ENCODE measurements around the gene EPHA6.

EPHA6 gene

GRCh38 chr3:97712919-97713318 is 898.5 kb downstream of the EPHA6 start:
- peaks cover 0 to 11% of the 10 kb centered on the region in 2 donors for H3K27me3 Mint-ChIP-seq
- H3K4me3 Mint-ChIP-seq: no peak overlapping the region
- H3K36me3 Mint-ChIP-seq: no peaks in the 10 kb centered on the region
- no peak overlapping the region for H3K27ac Mint-ChIP-seq
- no peaks in the 10 kb centered on the region for H3K4me1 Mint-ChIP-seq
- ATAC-seq (replicated peaks) (no peak), DNase-seq (no peak)
- H3K9me3 Mint-ChIP-seq: peaks cover 0 to 4% of the 10 kb centered on the region in 2 donors

GRCh38 chr3:97713634-97714033 is 899.2 kb downstream of the EPHA6 start:
- Mint-ChIP-seq H3K36me3 (no peaks in the 10 kb centered on the region), H3K9me3 (no peaks in the 10 kb centered on the region), H3K4me1 (no peaks in the 10 kb centered on the region), H3K4me3 (no peak overlapping the region), H3K27ac (no peak overlapping the region), H3K27me3 (peaks cover 0 to 11% of the 10 kb centered on the region in 2 donors)
- ATAC-seq (replicated peaks): no peak
- no peak for DNase-seq

DNA sequence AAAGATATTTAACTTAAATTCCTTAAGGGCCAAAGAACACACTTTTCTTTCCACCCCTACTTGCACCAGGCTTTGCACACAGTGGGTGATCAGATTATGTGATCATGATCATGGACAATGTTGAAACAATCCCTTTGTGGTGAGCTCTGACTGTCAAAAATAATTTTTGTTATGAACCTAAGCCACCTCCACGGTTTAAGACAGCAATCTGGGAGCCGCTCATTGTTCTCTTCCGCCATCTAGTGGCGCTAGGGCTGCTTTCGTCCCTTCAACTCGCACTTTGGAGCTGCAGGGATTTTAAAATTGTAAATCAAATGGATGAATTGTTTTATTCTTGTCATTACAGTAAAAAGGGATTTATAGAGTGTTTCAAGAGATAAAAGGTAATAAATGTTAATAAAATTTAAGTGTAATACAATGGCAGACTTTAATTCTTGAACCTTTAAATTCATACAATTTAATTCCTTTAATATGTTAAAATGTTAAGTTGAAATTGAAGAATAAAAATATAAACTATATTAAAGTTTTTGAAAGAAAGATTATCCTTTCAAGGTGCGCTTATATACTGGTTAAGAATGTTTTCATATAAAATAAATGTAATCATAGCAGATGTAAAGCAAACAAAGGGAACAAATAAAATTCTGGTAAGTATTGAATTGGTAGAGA is 904.9 kb downstream of the EPHA6 start:
- ATAC-seq (replicated peaks) (peak; percentile 86 to 90), DNase-seq (peak; percentile 20)
- peaks cover 0 to 7% of the 10 kb centered on the region in 2 donors for H3K27me3 Mint-ChIP-seq
- no peaks in the 10 kb centered on the region for H3K9me3 Mint-ChIP-seq
- H3K4me3 Mint-ChIP-seq: no peak overlapping the region
- H3K27ac Mint-ChIP-seq: no peak overlapping the region
- H3K4me1 Mint-ChIP-seq: no peaks in the 10 kb centered on the region
- no peaks in the 10 kb centered on the region for H3K36me3 Mint-ChIP-seq

DNA sequence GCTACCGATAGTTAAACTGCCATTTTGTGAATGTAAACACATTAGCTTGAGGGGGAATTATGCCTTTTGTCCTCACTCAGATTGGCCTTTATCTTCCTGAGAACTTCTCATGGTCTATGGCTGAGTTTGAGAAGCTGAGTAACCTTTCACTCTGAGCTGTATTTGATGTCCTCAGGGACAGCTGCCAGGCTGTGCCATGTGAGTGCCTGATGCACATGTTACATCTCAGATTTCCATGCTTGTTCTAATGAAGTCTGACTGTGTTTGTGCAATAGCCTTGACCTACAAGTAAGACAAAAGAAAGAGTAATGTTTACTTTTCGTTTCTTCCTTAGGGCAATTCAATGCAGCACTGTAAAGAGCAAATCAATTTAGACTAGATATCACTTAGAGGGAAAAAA is 906.0 kb downstream of the EPHA6 start:
- no peak overlapping the region for H3K4me3 Mint-ChIP-seq
- no peak for DNase-seq
- H3K4me1 Mint-ChIP-seq: no peaks in the 10 kb centered on the region
- ATAC-seq (replicated peaks): no peak
- no peak overlapping the region for H3K27ac Mint-ChIP-seq
- H3K9me3 Mint-ChIP-seq: no peaks in the 10 kb centered on the region
- H3K36me3 Mint-ChIP-seq: no peaks in the 10 kb centered on the region
- peaks cover 0 to 7% of the 10 kb centered on the region in 2 donors for H3K27me3 Mint-ChIP-seq

DNA sequence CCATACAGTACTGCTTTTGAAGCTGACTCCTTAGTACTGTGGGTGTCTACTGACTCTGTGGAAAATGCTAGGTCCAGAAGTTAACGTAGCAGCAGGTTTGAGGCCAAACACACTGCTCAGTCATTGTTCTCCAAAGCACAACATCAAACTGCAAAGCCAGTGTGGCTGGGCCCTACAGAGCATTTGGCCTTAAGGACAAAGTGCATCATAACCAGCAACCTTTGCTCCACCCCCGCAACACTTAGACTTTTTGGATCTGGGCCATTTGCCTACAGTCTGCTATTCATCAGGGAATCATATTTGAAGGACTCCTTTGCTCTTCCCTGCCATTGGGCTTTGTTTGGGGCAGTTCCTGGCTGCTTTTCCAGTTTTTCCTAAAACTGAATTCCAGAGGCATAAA is 907.1 kb downstream of the EPHA6 start:
- H3K36me3 Mint-ChIP-seq: no peaks in the 10 kb centered on the region
- no peak overlapping the region for H3K27ac Mint-ChIP-seq
- H3K27me3 Mint-ChIP-seq: no peaks in the 10 kb centered on the region
- H3K4me3 Mint-ChIP-seq: no peak overlapping the region
- no peak for DNase-seq
- no peaks in the 10 kb centered on the region for H3K9me3 Mint-ChIP-seq
- no peaks in the 10 kb centered on the region for H3K4me1 Mint-ChIP-seq
- no peak for ATAC-seq (replicated peaks)

DNA sequence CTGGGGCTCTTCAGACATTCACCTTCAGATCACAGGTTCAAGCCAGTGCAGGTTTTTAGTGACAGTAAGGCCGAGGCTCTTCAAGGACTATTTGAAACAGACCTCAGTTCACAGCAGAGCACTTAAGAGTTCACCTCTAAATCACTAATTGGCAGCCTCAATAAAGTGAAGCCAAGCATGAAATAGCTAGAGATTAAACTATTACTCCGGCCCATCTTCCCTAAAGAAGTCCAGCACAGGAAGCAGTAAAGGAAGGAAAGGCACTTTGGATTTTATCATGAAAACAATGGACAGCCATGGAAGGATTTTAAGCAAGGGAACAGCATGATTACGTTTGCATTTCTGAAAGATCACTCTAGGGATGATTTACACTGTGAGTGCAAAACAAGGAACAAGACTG is 922.5 kb downstream of the EPHA6 start:
- Mint-ChIP-seq H3K36me3 (no peaks in the 10 kb centered on the region), H3K27ac (no peak overlapping the region), H3K4me3 (no peak overlapping the region), H3K27me3 (peaks cover 4 to 20% of the 10 kb centered on the region in 2 donors), H3K9me3 (no peaks in the 10 kb centered on the region), H3K4me1 (no peaks in the 10 kb centered on the region)
- ATAC-seq (replicated peaks) (no peak), DNase-seq (no peak)

DNA sequence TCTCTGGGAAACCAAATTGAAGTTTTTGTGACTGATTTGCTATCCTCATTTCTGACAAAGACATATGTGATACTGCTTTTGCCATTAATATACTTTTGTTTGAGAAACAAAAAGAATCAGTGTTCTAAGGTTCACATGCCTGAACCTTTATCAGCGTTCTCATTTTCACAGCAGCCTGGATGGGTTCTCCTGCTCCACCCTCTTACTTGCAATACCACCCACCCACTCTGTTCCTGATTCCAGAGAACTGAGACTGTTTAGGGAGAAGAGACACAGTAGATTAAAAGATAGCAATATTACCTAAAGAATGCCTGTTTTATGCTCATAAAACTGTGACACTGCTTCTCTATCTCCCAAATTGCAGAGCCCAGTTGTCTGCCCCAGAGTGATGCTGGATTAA is 924.4 kb downstream of the EPHA6 start:
- H3K4me1 Mint-ChIP-seq: no peaks in the 10 kb centered on the region
- no peak overlapping the region for H3K27ac Mint-ChIP-seq
- no peaks in the 10 kb centered on the region for H3K36me3 Mint-ChIP-seq
- no peak overlapping the region for H3K4me3 Mint-ChIP-seq
- ATAC-seq (replicated peaks) (no peak), DNase-seq (no peak)
- H3K9me3 Mint-ChIP-seq: no peaks in the 10 kb centered on the region
- H3K27me3 Mint-ChIP-seq: peaks cover 0 to 16% of the 10 kb centered on the region in 2 donors

DNA sequence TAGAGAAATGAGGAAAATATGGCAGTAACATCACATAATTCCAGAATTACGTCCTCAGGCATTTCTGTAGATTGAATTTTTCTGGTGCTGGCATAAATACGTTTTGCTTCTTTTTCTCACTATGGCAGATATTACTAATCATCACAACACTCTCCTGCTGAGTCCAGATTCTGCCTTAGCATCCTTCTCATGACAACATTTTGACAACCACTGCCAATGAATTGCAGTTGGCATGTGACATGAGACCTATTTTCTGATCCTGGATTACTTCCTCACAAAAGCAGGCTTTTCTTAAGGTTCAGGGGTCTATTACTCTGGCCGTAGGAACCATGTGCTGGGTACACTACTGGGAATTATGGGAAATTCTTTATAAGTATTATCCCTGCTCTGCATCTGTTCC is 927.6 kb downstream of the EPHA6 start:
- H3K27ac Mint-ChIP-seq: no peak overlapping the region
- H3K36me3 Mint-ChIP-seq: no peaks in the 10 kb centered on the region
- H3K4me1 Mint-ChIP-seq: no peaks in the 10 kb centered on the region
- H3K9me3 Mint-ChIP-seq: no peaks in the 10 kb centered on the region
- DNase-seq (no peak), ATAC-seq (replicated peaks) (no peak)
- H3K27me3 Mint-ChIP-seq: peaks cover 5 to 21% of the 10 kb centered on the region in 2 donors
- no peak overlapping the region for H3K4me3 Mint-ChIP-seq

GRCh38 chr3:97744289-97744688 is 929.9 kb downstream of the EPHA6 start:
- no peaks in the 10 kb centered on the region for H3K4me1 Mint-ChIP-seq
- no peaks in the 10 kb centered on the region for H3K36me3 Mint-ChIP-seq
- no peaks in the 10 kb centered on the region for H3K9me3 Mint-ChIP-seq
- DNase-seq (no peak), ATAC-seq (replicated peaks) (no peak)
- no peak overlapping the region for H3K27ac Mint-ChIP-seq
- no peak overlapping the region for H3K4me3 Mint-ChIP-seq
- H3K27me3 Mint-ChIP-seq: peaks cover 9 to 17% of the 10 kb centered on the region in 2 donors

GRCh38 chr3:97763586-97764406 is 949.4 kb downstream of the EPHA6 start:
- ATAC-seq (replicated peaks) (no peak), DNase-seq (no peak)
- H3K27ac Mint-ChIP-seq: peak overlapping the region; percentile 96
- H3K27me3 Mint-ChIP-seq: peaks cover 6% of the 10 kb centered on the region in 2 donors
- peak overlapping the region; percentile 95 to 98 for H3K4me3 Mint-ChIP-seq
- peaks cover 11 to 14% of the 10 kb centered on the region in 2 donors for H3K4me1 Mint-ChIP-seq
- H3K36me3 Mint-ChIP-seq: no peaks in the 10 kb centered on the region
- no peaks in the 10 kb centered on the region for H3K9me3 Mint-ChIP-seq

DNA sequence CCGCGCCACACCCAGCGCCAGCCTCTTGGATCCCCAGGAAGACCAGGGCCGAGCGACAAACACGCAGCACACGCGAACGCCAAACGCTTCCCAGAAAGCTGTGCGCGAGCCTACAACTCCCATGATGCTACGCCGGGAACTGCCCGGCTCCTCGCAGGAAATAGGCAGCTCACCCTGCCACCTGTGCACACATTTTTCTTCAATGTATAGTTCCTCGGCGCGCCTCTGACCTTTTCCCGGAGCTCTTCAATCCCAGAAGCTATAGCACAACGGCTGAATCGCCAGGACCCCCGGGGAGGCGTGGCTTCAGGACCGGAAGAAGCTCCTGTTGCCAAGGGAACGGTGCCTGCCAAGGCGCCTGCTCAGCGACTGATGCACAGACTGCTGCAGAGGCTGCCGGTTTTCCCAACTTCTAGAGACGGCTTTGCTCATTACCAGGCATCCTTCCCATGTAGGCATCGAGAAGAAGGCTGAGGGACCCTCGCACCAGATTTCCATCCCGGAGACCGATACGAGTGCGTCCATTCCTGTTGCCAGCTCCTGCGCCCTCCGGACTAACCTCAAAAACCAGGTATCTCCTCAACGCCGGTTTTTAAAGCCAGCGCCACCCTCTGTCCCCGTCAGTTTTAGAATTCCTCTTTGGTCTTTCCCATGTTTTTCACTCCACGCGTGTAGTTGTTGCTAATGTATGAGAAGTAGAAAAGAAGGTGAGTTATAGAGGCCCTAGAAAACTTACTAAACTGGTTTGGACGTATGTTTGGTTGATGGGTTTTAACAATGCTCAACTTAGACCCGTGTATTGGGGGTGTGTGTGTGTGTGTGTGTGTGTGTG is 950.2 kb downstream of the EPHA6 start, which contains the start of gene ARL6:
TSS of gene ARL6 (plus strand) at position 352 of the 832 bp plus-strand sequence. CDS start 3,350 bp downstream, outside the sequence.
- peaks cover 11 to 14% of the 10 kb centered on the region in 2 donors for H3K4me1 Mint-ChIP-seq
- peak within 1 kb of the TSS; percentile 95 to 98 for H3K4me3 Mint-ChIP-seq
- ATAC-seq (replicated peaks) (peak; percentile 96), DNase-seq (peak; percentile 73)
- no peaks in the 10 kb centered on the region for H3K9me3 Mint-ChIP-seq
- H3K27ac Mint-ChIP-seq: peak within 1 kb of the TSS; percentile 96
- H3K27me3 Mint-ChIP-seq: peaks cover 0 to 1% of the 10 kb centered on the region in 2 donors
- peaks cover 0 to 2% of the 10 kb centered on the region in 2 donors for H3K36me3 Mint-ChIP-seq

- DNase-seq: no peak
- H3K4me1 Mint-ChIP-seq: peaks cover 11 to 14% of the 10 kb centered on the region in 2 donors
- peaks cover 2 to 9% of the 10 kb centered on the region in 2 donors for H3K36me3 Mint-ChIP-seq
- no peaks in the 10 kb centered on the region for H3K9me3 Mint-ChIP-seq
- no peak for ATAC-seq (replicated peaks)
- H3K27me3 Mint-ChIP-seq: no peaks in the 10 kb centered on the region
- peak overlapping the region; percentile 95 to 98 for H3K4me3 Mint-ChIP-seq
- H3K27ac Mint-ChIP-seq: no peak overlapping the region
Measured at GRCh38 chr3:97765336-97765735, 950.9 kb downstream of the EPHA6 start.

GRCh38 chr3:97772926-97773325 is 958.5 kb downstream of the EPHA6 start:
- H3K36me3 Mint-ChIP-seq: peaks cover 21 to 46% of the 10 kb centered on the region in 2 donors
- H3K9me3 Mint-ChIP-seq: peaks cover 0 to 2% of the 10 kb centered on the region in 2 donors
- no peaks in the 10 kb centered on the region for H3K4me1 Mint-ChIP-seq
- DNase-seq (no peak), ATAC-seq (replicated peaks) (no peak)
- no peak overlapping the region for H3K27ac Mint-ChIP-seq
- no peaks in the 10 kb centered on the region for H3K27me3 Mint-ChIP-seq
- H3K4me3 Mint-ChIP-seq: no peak overlapping the region

DNA sequence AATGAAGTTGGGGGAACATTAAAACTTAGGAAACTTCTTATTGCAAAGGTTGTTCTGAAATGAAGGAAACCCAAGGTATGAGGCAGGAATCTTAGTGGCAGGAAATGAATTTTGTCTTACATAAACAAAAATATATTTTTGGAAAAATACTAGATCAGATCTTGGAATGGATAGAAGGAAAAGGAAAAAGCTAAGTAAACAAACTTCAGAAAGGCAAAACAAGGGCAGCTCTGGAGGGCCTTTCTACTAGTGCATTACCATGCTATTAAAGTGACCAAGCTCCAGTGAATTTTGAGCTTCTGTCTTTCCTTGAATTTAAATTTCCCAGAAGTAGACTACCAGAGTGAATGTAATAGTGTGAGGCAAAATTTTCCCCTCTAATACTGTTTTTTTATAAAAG is 963.8 kb downstream of the EPHA6 start:
- no peak for ATAC-seq (replicated peaks)
- no peak overlapping the region for H3K27ac Mint-ChIP-seq
- H3K4me1 Mint-ChIP-seq: no peaks in the 10 kb centered on the region
- no peak overlapping the region for H3K4me3 Mint-ChIP-seq
- no peak for DNase-seq
- H3K9me3 Mint-ChIP-seq: no peaks in the 10 kb centered on the region
- peaks cover 9 to 13% of the 10 kb centered on the region in 2 donors for H3K36me3 Mint-ChIP-seq
- no peaks in the 10 kb centered on the region for H3K27me3 Mint-ChIP-seq
